GM23338 (cell line): Measurements from ENCODE around the gene HCRTR1.

Source experiments
- CREB1 ChIP-seq: fragments of 250-450 bp; sonication (Bioruptor Pico); IDR thresholded peaks from 2 replicates; pipeline ENCODE4 v1.5.0; 2020; ENCODE audit warnings: low read depth, mild to moderate bottlenecking, moderate library complexity
- CTCF ChIP-seq, 2 experiments: fragments of 200-600 bp in 1 of 2; sonication (generic) in 1 of 2; conservative IDR thresholded peaks; 2 replicates each; pipeline versions ENCODE4 v1.5.1 to v1.6.1; 2016 to 2017; ENCODE audit warnings: antibody characterized with exemption in 2 of 2, low read depth in 2 of 2, mild to moderate bottlenecking in 2 of 2, moderate library complexity in 1 of 2
- EZH2 ChIP-seq: fragments of 200-600 bp; sonication (generic); IDR thresholded peaks from one replicate; pipeline ENCODE4 v1.8.0; 2017; ENCODE audit warnings: antibody characterized with exemption, mild to moderate bottlenecking, low read depth; ENCODE audit not compliant: unreplicated experiment
- EZH2phosphoT487 ChIP-seq: fragments of 200-600 bp; sonication (generic); IDR thresholded peaks from one replicate; pipeline ENCODE4 v1.8.1; 2018; ENCODE audit warnings: antibody characterized with exemption; ENCODE audit not compliant: unreplicated experiment
- JUNB ChIP-seq: IDR thresholded peaks from one replicate; pipeline ENCODE4 v1.6.1; 2016; ENCODE audit warnings: antibody characterized with exemption; ENCODE audit not compliant: unreplicated experiment
- NANOG ChIP-seq: IDR thresholded peaks from 2 replicates; pipeline ENCODE4 v1.6.1; 2016; ENCODE audit warnings: antibody characterized with exemption, borderline replicate concordance
- POLR2AphosphoS5 ChIP-seq: IDR thresholded peaks from 2 replicates; pipeline ENCODE4 v1.6.1; 2016; ENCODE audit warnings: antibody characterized with exemption, low read depth
- REST ChIP-seq: IDR thresholded peaks from one replicate; pipeline ENCODE4 v1.6.1; 2018; ENCODE audit warnings: antibody characterized with exemption; ENCODE audit not compliant: unreplicated experiment
- ZNF114 ChIP-seq: fragments of 250-450 bp; sonication (Bioruptor Pico); IDR thresholded peaks from 2 replicates; pipeline ENCODE4 v1.5.0; 2020; ENCODE audit warnings: mild to moderate bottlenecking, moderate library complexity
- ZNF331 ChIP-seq: fragments of 250-450 bp; sonication (Bioruptor Pico); IDR thresholded peaks from 2 replicates; pipeline ENCODE4 v1.5.0; 2020; ENCODE audit warnings: low read depth, mild to moderate bottlenecking, moderate library complexity
- ZNF462 ChIP-seq: fragments of 250-450 bp; sonication (Bioruptor Pico); IDR thresholded peaks from 2 replicates; pipeline ENCODE4 v1.5.0; 2020; ENCODE audit warnings: mild to moderate bottlenecking, moderate library complexity

- TF ChIP-seq CTCF (conservative IDR thresholded peaks at IDR 0.05; ENCODE audit: low read depth in 2 of 2), result no peak
- TF ChIP-seq POLR2AphosphoS5, result no peak
- TF ChIP-seq REST, result no peak
- no peak for TF ChIP-seq EZH2phosphoT487
- TF ChIP-seq EZH2, result no peak
- TF ChIP-seq CREB1 (CRISPR knock-in tag), result no peak
- no peak for TF ChIP-seq ZNF331 (CRISPR knock-in tag)
- TF ChIP-seq JUNB, result no peak
- no peak for TF ChIP-seq ZNF462 (CRISPR knock-in tag)
- TF ChIP-seq ZNF114 (CRISPR knock-in tag), result no peak
- TF ChIP-seq NANOG, result no peak
These were observed 47.9 kb downstream of the HCRTR1 start for GRCh38 chr1:31665234-31665878.
